ENCODE measurements around the gene RGMB.

The RGMB gene

DNA sequence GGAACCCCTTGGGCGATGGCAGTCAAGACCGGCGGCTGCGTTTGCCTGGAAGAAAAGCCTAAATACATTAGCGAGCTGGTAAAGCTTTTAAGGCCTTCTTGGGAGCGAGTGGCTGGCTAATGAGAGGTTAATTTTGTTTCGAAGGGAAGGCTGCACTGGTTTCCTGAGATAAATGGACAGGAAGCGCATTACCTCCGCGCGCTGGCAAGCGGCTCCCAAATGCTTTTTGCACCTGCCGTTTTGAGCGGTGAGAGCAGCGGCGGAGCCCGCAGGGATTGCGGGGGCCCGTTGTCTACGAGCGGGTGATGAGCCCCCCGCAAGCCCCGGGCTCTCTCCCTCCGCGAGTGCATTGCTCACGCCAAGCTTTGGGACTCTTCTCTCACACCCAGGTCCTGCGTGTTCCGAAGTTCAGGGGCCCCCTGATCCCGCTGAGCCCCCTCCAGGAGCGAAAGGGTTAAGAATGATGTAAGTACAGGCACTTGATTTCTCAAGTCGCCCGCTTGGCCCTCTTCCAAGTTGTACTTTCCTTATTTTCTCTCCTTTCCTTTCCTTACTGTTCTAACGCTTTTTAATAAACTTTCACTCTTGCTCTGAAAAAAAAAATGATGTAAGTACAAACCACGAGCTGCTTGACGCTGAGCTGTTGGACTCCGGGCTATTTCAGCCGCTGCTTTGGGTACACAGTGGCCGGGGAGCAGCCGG lies 3.1 kb upstream of the RGMB start:
- Histone ChIP-seq H3K27ac (ENCODE audit: low read depth, low read length) (peak overlapping the region; percentile 72), H3K36me3 (ENCODE audit: control insufficient read depth, insufficient read depth, low read length) (no peaks in the 10 kb centered on the region), H3K4me3 (ENCODE audit: low read length) (peak overlapping the region; percentile 86), H3K27me3 (ENCODE audit: control insufficient read depth, insufficient read depth, low read length) (no peaks in the 10 kb centered on the region), H3K9ac (ENCODE audit: low read length) (peak overlapping the region; percentile 52), H3K4me1 (ENCODE audit: control insufficient read depth, insufficient read depth, low read length) (no peaks in the 10 kb centered on the region)

DNA sequence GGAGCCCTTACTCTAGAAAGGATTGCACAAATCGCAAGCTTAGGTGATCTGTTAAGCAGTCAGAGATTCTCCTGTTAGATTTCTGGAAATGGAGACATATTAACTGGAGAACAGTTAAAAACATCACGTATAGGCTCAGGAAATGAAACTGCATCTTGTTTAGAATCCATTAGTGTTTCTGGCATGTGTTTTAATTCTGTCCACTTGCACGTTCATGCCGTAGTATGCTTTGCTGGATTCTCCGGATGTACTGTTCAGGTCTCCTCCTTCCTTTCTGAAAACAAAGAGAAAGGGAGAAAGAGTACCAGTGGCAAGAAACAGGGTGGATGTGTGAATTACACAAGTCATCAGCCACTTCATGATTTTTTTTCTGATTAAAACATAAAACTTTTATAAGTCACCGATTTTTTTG lies 2.5 kb upstream of the RGMB start:
- Histone ChIP-seq H3K27ac (ENCODE audit: low read depth, low read length) (peak overlapping the region; percentile 72), H3K9ac (ENCODE audit: low read length) (peak overlapping the region; percentile 24), H3K4me1 (ENCODE audit: control insufficient read depth, insufficient read depth, low read length) (no peaks in the 10 kb centered on the region), H3K36me3 (ENCODE audit: control insufficient read depth, insufficient read depth, low read length) (no peaks in the 10 kb centered on the region), H3K27me3 (ENCODE audit: control insufficient read depth, insufficient read depth, low read length) (no peaks in the 10 kb centered on the region), H3K4me3 (ENCODE audit: low read length) (peak overlapping the region; percentile 86)

DNA sequence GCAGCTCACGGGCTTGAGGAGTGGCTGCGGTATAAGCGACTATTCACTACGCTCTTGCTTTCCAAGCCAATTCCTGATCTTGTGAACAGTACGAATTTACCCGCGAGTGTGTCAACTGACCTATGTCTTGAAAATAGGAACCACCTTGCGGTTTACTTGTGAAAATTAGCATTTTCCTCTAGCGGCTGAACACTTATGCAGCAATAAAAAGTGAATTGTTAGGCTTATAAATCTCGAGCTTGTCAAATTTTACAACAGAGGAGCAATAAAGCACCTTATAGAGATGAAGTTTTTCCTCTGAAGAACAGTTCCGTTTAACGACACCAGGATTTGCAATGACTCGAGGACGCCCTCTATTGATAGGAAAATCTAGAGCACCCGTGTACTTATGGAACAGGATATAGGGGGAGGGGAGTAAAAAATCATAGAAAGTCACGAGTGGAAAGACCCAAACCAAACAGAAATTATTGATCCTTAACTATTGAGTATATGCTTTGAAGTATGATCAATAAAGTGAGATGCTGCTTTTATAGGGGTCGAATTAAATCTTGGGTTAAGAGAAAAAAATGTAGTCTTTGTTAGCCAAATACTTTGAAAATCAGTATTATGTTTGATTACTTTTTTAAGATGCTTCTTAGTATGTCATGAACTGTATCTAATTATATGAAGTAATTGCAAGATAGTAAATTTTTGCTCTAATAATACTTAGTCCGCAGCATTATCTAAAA lies 1.9 kb upstream of the RGMB start:
- H3K9ac ChIP-seq (ENCODE audit: low read length): peak overlapping the region; percentile 24
- H3K4me1 ChIP-seq (ENCODE audit: control insufficient read depth, insufficient read depth, low read length): no peaks in the 10 kb centered on the region
- peak overlapping the region; percentile 86 for H3K4me3 ChIP-seq (ENCODE audit: low read length)
- peak overlapping the region; percentile 72 for H3K27ac ChIP-seq (ENCODE audit: low read depth, low read length)
- H3K36me3 ChIP-seq (ENCODE audit: control insufficient read depth, insufficient read depth, low read length): no peaks in the 10 kb centered on the region
- no peaks in the 10 kb centered on the region for H3K27me3 ChIP-seq (ENCODE audit: control insufficient read depth, insufficient read depth, low read length)

DNA sequence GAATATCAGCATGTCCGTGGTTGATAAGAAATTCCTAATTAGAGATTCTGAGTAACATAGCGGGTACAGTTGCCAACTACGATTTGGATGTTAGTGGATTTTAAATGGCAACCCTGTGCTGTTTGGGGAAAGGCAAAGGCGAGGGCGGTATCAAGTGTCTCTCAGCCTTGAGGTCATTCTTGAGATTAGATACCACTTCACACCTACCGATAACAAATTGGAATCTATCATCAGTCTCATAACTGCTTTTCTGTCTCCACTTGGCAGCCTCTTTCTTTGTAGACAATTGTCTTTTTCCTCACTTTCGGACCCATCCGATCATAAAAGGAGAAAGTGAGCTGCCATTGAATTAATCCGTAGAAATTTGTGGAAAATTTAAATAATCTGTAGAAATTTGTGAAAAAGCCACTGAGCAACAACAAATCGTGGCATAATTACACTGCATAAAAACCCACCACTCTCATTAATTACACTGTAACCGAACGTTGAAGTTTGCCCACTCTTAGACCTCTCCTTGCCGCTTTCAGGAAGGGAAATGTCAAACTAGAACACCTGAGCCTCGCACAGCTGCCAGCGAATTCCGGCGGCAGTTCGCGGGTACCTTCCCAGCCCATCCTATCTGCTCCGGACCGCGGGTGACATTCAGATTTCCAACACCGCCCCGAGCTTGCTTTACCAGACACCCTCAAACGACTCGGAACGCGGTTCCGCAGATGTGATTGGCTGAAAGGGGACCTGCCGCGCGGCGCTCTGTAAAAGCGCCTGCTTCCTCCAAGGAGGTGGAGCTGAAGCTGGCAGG lies 849 bp upstream of the RGMB start:
- no peaks in the 10 kb centered on the region for H3K36me3 ChIP-seq (ENCODE audit: control insufficient read depth, insufficient read depth, low read length)
- H3K27ac ChIP-seq (ENCODE audit: low read depth, low read length): peak overlapping the region; percentile 53
- peak overlapping the region; percentile 69 for H3K4me3 ChIP-seq (ENCODE audit: low read length)
- H3K4me1 ChIP-seq (ENCODE audit: control insufficient read depth, insufficient read depth, low read length): no peaks in the 10 kb centered on the region
- H3K9ac ChIP-seq (ENCODE audit: low read length): peak overlapping the region; percentile 12
- no peaks in the 10 kb centered on the region for H3K27me3 ChIP-seq (ENCODE audit: control insufficient read depth, insufficient read depth, low read length)

DNA sequence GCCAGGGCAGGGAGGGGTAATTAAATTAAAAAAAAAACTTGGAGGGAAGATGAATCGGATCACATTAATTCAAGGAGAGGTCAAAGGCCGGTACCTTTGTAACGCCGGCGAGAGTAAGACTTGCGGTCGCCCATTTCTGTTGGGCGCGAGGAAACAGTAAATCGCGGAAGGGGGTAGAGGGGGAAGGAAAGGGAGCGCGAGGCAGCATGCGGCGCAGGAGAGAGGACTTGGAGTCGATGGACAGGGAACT lies 324 bp upstream of the RGMB start:
- Histone ChIP-seq H3K27ac (ENCODE audit: low read depth, low read length) (peak overlapping the region; percentile 53), H3K36me3 (ENCODE audit: control insufficient read depth, insufficient read depth, low read length) (no peaks in the 10 kb centered on the region), H3K27me3 (ENCODE audit: control insufficient read depth, insufficient read depth, low read length) (no peaks in the 10 kb centered on the region), H3K9ac (ENCODE audit: low read length) (no peak overlapping the region), H3K4me1 (ENCODE audit: control insufficient read depth, insufficient read depth, low read length) (no peaks in the 10 kb centered on the region), H3K4me3 (ENCODE audit: low read length) (peak overlapping the region; percentile 69)

DNA sequence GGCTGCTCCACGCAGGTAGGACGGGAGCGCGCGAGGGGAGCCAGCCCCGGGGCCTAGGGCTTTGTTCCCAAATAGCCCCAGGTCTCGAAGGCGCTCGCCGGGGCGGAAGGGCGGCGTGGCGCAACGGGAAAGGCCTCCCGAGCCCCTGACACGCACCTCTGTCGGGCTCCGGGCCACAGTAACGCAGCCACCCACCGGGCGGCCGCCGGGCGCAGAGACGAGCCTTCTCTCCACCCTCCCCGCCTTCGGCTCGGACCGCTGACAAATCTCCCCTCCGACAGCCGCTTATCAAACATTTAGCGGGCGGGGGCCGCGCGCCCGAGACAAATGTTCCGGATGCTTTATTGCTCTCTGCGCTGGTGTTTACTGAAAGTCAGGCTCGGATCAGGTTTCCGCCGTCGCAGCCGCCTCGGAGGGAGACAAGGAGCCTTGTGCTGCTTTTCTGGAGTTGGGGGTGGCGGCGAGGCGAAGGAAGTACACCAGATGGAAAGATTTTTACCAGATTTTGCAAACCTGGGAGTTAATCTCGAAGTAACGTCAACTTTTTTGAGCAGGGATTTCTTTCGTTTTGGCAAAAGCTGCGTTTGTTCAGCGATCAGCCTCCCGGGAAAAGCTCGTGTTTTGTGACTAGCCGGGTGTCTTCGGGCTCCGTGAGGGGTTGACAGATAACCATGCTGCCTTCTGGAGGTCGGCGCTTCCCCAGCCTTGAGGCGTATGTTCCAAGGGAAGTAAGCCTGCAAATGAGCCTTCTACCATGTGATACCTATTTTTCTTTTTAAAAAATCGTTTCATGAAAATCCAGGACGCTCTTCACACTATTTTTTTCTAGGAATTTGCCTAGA lies 950 bp downstream of the RGMB start:
- peak overlapping the region; percentile 69 for H3K4me3 ChIP-seq (ENCODE audit: low read length)
- no peaks in the 10 kb centered on the region for H3K36me3 ChIP-seq (ENCODE audit: control insufficient read depth, insufficient read depth, low read length)
- no peaks in the 10 kb centered on the region for H3K4me1 ChIP-seq (ENCODE audit: control insufficient read depth, insufficient read depth, low read length)
- H3K27me3 ChIP-seq (ENCODE audit: control insufficient read depth, insufficient read depth, low read length): no peaks in the 10 kb centered on the region
- H3K9ac ChIP-seq (ENCODE audit: low read length): peak overlapping the region; percentile 17
- H3K27ac ChIP-seq (ENCODE audit: low read depth, low read length): peak overlapping the region; percentile 89

DNA sequence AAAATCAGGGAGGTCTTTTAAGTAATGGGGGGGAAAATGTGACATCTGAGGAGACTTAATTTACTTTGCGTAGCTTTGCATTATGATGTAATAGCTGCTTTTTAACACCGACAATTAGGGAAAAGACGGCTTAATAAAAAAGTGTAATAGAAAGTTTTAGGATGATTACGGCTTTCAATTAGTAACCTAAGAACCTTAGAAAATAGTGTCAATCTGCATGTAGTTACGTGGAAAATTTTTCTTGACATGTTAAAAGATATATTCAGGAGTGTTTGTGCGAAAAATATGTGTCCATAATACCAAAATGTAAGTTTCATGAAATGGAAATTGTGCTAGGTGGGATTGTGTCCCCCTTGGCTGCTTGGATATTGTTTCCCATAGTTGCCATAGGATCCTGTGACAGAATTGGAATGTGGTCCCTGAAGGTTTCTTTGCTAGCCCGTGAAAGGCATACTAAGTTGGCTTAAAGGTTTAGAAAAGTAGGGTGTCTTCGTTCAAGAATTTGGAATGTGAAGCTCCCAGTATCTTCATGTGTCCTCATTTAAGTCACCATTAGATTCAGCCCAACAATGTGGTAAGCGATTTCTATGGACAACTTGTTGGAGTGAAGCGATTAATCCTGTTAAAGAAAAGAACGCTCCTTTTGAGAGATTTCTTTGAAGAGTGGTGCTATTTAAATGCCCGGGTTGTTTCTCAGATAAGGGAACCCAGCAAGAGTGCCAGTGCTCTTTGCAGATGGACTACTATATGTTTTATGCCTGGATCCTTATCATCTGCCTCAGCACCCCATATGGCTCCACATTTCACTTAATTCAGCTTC lies 2.0 kb downstream of the RGMB start:
- H3K36me3 ChIP-seq (ENCODE audit: control insufficient read depth, insufficient read depth, low read length): no peaks in the 10 kb centered on the region
- peak overlapping the region; percentile 69 for H3K4me3 ChIP-seq (ENCODE audit: low read length)
- no peaks in the 10 kb centered on the region for H3K27me3 ChIP-seq (ENCODE audit: control insufficient read depth, insufficient read depth, low read length)
- H3K27ac ChIP-seq (ENCODE audit: low read depth, low read length): peak overlapping the region; percentile 89
- H3K9ac ChIP-seq (ENCODE audit: low read length): no peak overlapping the region
- H3K4me1 ChIP-seq (ENCODE audit: control insufficient read depth, insufficient read depth, low read length): peaks cover 3% of the 10 kb centered on the region

DNA sequence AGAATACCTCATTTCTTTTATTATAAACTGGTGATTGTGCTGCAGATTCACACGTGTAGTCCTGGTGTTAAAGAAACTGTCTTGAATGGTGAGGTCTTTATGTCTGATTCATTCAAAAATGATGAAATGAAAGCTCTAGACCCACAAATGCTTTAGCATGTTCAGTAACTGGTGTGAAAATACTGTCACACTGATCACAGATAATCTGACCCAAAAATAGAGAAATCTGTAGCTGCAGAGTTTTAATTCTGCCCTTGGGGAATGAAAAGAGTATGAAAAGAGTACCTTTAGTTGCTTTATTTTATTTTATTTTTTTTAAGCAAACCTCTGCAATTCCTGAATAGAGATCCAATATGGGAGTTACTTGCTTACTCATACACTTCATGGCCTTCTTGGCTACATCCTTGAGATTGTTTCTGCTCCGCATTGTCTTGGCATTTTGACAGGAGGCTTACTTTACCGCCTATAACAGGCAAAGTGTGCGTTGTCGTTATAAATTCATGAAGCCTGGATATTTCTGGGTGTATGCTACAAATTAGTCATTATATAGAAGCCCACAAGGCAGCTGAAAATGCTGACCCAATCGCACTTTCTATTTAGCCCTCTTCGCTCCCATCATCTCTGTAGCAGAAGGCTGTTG lies 2.7 kb downstream of the RGMB start:
- Histone ChIP-seq H3K9ac (ENCODE audit: low read length) (no peak overlapping the region), H3K27ac (ENCODE audit: low read depth, low read length) (no peak overlapping the region), H3K27me3 (ENCODE audit: control insufficient read depth, insufficient read depth, low read length) (no peaks in the 10 kb centered on the region), H3K36me3 (ENCODE audit: control insufficient read depth, insufficient read depth, low read length) (no peaks in the 10 kb centered on the region), H3K4me3 (ENCODE audit: low read length) (peak overlapping the region; percentile 25), H3K4me1 (ENCODE audit: control insufficient read depth, insufficient read depth, low read length) (peaks cover 3% of the 10 kb centered on the region)

DNA sequence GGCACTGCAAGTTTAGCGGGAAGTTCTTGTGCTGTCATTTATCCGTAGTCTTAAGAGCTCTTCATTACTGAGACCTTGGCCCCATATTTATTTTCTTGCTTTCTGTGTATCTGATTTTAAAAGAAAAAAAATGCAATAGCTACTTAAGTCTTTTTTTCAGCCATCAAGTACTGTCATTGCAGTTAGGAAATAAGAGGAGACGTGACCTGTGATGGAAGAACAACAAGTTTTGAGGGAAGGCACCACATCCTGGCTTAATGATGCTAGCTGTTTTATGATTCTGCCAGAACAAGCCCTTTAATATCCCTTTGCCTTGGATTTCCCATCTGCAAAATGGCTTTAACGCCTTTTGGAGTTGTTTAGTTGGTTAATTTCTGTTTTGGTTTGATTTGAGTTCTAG lies 3.8 kb downstream of the RGMB start:
- H3K4me3 ChIP-seq (ENCODE audit: low read length): no peak overlapping the region
- H3K27me3 ChIP-seq (ENCODE audit: control insufficient read depth, insufficient read depth, low read length): no peaks in the 10 kb centered on the region
- H3K9ac ChIP-seq (ENCODE audit: low read length): no peak overlapping the region
- H3K36me3 ChIP-seq (ENCODE audit: control insufficient read depth, insufficient read depth, low read length): no peaks in the 10 kb centered on the region
- H3K27ac ChIP-seq (ENCODE audit: low read depth, low read length): no peak overlapping the region
- H3K4me1 ChIP-seq (ENCODE audit: control insufficient read depth, insufficient read depth, low read length): peaks cover 3% of the 10 kb centered on the region

DNA sequence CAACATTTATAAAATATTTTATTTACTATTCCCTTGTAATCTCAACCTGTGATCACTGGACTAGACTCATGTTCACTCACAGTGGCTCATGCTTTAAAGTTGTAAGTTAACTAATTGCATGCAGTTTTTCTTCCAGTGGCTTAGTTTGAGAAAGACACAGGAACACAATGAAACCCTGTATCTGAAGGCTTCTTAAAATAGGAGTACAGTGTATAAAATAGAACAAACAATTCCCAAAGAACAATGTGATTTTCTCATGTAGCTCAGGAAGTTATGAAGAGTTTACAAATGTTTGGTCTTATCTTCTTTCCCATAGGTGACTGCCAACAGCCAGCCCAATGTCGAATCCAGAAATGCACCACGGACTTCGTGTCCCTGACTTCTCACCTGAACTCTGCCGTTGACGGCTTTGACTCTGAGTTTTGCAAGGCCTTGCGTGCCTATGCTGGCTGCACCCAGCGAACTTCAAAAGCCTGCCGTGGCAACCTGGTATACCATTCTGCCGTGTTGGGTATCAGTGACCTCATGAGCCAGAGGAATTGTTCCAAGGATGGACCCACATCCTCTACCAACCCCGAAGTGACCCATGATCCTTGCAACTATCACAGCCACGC lies 5.9 kb downstream of the RGMB start:
- peak overlapping the region; percentile 2 for H3K4me3 ChIP-seq (ENCODE audit: low read length)
- H3K27me3 ChIP-seq (ENCODE audit: control insufficient read depth, insufficient read depth, low read length): no peaks in the 10 kb centered on the region
- no peaks in the 10 kb centered on the region for H3K36me3 ChIP-seq (ENCODE audit: control insufficient read depth, insufficient read depth, low read length)
- H3K9ac ChIP-seq (ENCODE audit: low read length): no peak overlapping the region
- H3K27ac ChIP-seq (ENCODE audit: low read depth, low read length): no peak overlapping the region
- H3K4me1 ChIP-seq (ENCODE audit: control insufficient read depth, insufficient read depth, low read length): peaks cover 3% of the 10 kb centered on the region

DNA sequence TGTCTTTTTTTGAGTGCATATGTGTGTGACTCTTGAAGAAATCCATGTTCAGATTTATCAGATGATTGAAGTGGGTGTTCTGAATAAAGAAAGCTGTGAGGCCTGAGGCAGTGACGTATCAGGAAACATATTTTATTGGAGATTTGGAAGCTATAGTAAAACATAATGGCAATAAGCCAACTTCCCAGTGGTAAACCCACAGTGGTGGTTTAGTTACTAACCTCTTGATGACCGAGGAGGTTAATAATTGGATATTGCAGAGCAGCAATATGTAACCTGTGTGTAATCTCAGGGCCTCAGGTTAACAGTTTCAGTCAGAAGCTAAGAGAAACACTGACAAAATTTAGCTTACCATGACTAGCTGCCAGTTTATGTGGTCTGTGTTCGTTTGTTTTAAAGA lies 6.9 kb downstream of the RGMB start:
- Histone ChIP-seq H3K4me3 (ENCODE audit: low read length) (peak overlapping the region; percentile 22), H3K27ac (ENCODE audit: low read depth, low read length) (no peak overlapping the region), H3K9ac (ENCODE audit: low read length) (no peak overlapping the region), H3K4me1 (ENCODE audit: control insufficient read depth, insufficient read depth, low read length) (peaks cover 3% of the 10 kb centered on the region), H3K27me3 (ENCODE audit: control insufficient read depth, insufficient read depth, low read length) (no peaks in the 10 kb centered on the region), H3K36me3 (ENCODE audit: control insufficient read depth, insufficient read depth, low read length) (no peaks in the 10 kb centered on the region)

Data from rectal smooth muscle tissue (tissue), 1 donor.